Endothelial cell of umbilical vein (primary cell): ENCODE data around the gene DLGAP1. TPM values are rescaled to one million over a fixed set of nuclear protein-coding genes. Genes with fewer than 3 reads are reported as not detected.

ENCODE experiments used
- BruUV-seq: library from RNA; stranded (reverse); fragments of 400-500 nt; replicated peaks from 2 replicates; lab custom pipeline; 2021; lab: Mats Ljungman, UMichigan
- CTCF ChIA-PET: fragments of 300-600, 350-600 bp; sonication (Branson Sonifier 250); formaldehyde crosslinking; loops from one replicate; lab custom pipeline; 2021; ENCODE audit warnings: antibody characterized with exemption, inconsistent platforms; lab: Charles Lee
- POLR2A ChIA-PET: fragments of 300-600, 350-600 bp; sonication (Branson Sonifier 250); formaldehyde crosslinking; loops from one replicate; lab custom pipeline; 2021; ENCODE audit warnings: antibody characterized with exemption, inconsistent platforms; lab: Charles Lee
- DNase-seq: peaks from one replicate; pipeline ENCODE4 v3.0.0-alpha.2; 2011; ENCODE audit warnings: low read depth, low spot score
- FAIRE-seq: peaks from 2 replicates; lab custom pipeline; 2011; peaks lifted over from hg19 to GRCh38; lab: Jason Lieb, UNC
- H2AFZ ChIP-seq: 2 replicates; pipeline ENCODE4 v1.6.0; 2012; ENCODE audit warnings: low read depth, low read length, control low read depth, inconsistent platforms
- H3K27ac ChIP-seq: 2 replicates; pipeline ENCODE4 v1.5.1; 2011; ENCODE audit warnings: low read depth, mild to moderate bottlenecking, control low read depth, low read length, moderate library complexity; ENCODE audit not compliant: insufficient read depth
- H3K27me3 ChIP-seq, 2 experiments: 2 replicates each; pipeline versions ENCODE4 v1.6.0 to v1.6.1; 2011; ENCODE audit warnings: low read length in 2 of 2, mixed read lengths in 1 of 2; ENCODE audit not compliant: control insufficient read depth in 2 of 2, insufficient read depth in 2 of 2
- H3K36me3 ChIP-seq, 2 experiments: 2 replicates in 1 of 2; 3 replicates in 1 of 2; pipeline ENCODE4 v1.5.1; 2011; ENCODE audit warnings: low read length in 2 of 2, mild to moderate bottlenecking in 1 of 2, moderate library complexity in 1 of 2; ENCODE audit not compliant: control insufficient read depth in 2 of 2, insufficient read depth in 2 of 2; ENCODE audit errors: extremely low read depth in 1 of 2
- H3K4me1 ChIP-seq: 3 replicates; pipeline ENCODE4 v1.5.1; 2011; ENCODE audit warnings: mild to moderate bottlenecking, low read length; ENCODE audit not compliant: control insufficient read depth, insufficient read depth; ENCODE audit errors: extremely low read depth
- H3K4me2 ChIP-seq: 2 replicates; pipeline ENCODE4 v1.6.1; 2011; ENCODE audit warnings: low read length, control low read depth, mixed read lengths; ENCODE audit not compliant: insufficient read depth
- H3K4me3 ChIP-seq, 3 experiments: fragments of 200-600 bp in 1 of 3; sonication (generic), shearing (Covaris generic) in 1 of 3; replicated peaks in 1 of 3; 2 replicates each; pipeline ENCODE4 v1.5.1; 2011 to 2016; ENCODE audit warnings: control low read depth in 3 of 3, low read length in 3 of 3, mild to moderate bottlenecking in 2 of 3, inconsistent platforms in 1 of 3, low read depth in 1 of 3, moderate library complexity in 1 of 3; ENCODE audit not compliant: insufficient read depth in 1 of 3
- H3K79me2 ChIP-seq: 2 replicates; pipeline ENCODE4 v1.6.0; 2012; ENCODE audit warnings: low read length, inconsistent platforms; ENCODE audit not compliant: control insufficient read depth, insufficient read depth
- H3K9ac ChIP-seq: replicated peaks from 2 replicates; pipeline ENCODE3; 2011; ENCODE audit warnings: low read length, control low read depth; ENCODE audit not compliant: insufficient read depth; ENCODE audit errors: extremely low read depth
- H3K9me1 ChIP-seq: replicated peaks from 3 replicates; pipeline ENCODE4 v1.6.0; 2011; ENCODE audit warnings: mild to moderate bottlenecking, low read length; ENCODE audit not compliant: control insufficient read depth, insufficient read depth; ENCODE audit errors: extremely low read depth
- H3K9me3 ChIP-seq: replicated peaks from 2 replicates; pipeline ENCODE4 v1.5.1; 2012; ENCODE audit warnings: low read length, inconsistent platforms; ENCODE audit not compliant: control insufficient read depth, insufficient read depth
- H4K20me1 ChIP-seq: replicated peaks from 2 replicates; pipeline ENCODE3; 2011; ENCODE audit warnings: mild to moderate bottlenecking, low read length; ENCODE audit not compliant: control insufficient read depth, insufficient read depth; ENCODE audit errors: extremely low read depth
- CTCF ChIP-seq, 2 donors: IDR thresholded peaks; 1 replicate in 1 of 2; 2 replicates in 1 of 2; pipeline ENCODE4 v1.5.1; 2011; ENCODE audit warnings: low read length in 2 of 2, mild to moderate bottlenecking in 2 of 2, moderate library complexity in 2 of 2, control low read depth in 1 of 2, inconsistent platforms in 1 of 2, low read depth in 1 of 2; ENCODE audit not compliant: insufficient read depth in 1 of 2; ENCODE audit errors: extremely low read depth in 1 of 2
- EZH2 ChIP-seq: IDR thresholded peaks from 2 replicates; pipeline ENCODE4 v1.6.1; 2012; ENCODE audit warnings: borderline replicate concordance, low read depth, mild to moderate bottlenecking, moderate library complexity, low read length, inconsistent platforms; ENCODE audit not compliant: severe bottlenecking
- FOS ChIP-seq: IDR thresholded peaks from 2 replicates; pipeline ENCODE4 v1.6.1; 2011; ENCODE audit warnings: mild to moderate bottlenecking, low read length, moderate library complexity, borderline replicate concordance; ENCODE audit not compliant: insufficient read depth
- GATA2 ChIP-seq: IDR thresholded peaks from 2 replicates; pipeline ENCODE4 v1.7.0; 2011; ENCODE audit warnings: low read depth, mild to moderate bottlenecking, moderate library complexity, mixed read lengths, low read length; ENCODE audit not compliant: insufficient read length, insufficient read depth
- JUN ChIP-seq: IDR thresholded peaks from 2 replicates; pipeline ENCODE4 v1.6.1; 2011; ENCODE audit warnings: borderline replicate concordance, low read depth; ENCODE audit not compliant: insufficient read length, insufficient read depth
- MYC ChIP-seq: IDR thresholded peaks from one replicate; pipeline ENCODE4 v1.6.1; 2011; ENCODE audit warnings: mild to moderate bottlenecking, low read depth, low read length
- POLR2A ChIP-seq: IDR thresholded peaks from 2 replicates; pipeline ENCODE4 v1.6.1; 2012; ENCODE audit warnings: low read depth, mild to moderate bottlenecking, control low read depth, low read length
- POLR2AphosphoS5 ChIP-seq: IDR thresholded peaks from 2 replicates; pipeline ENCODE4 v1.6.1; 2012; ENCODE audit warnings: low read depth, mild to moderate bottlenecking, control low read depth, low read length, moderate library complexity; ENCODE audit not compliant: insufficient read depth
- dilution Hi-C: fragments of 300-500 bp; cut with MboI; formaldehyde crosslinking; loops from one replicate; pipeline ENCODE4 v1.15.0; 2019; ENCODE audit warnings: low sequenced_read_pairs; ENCODE audit not compliant: extremely low pct_ligation_motif_present
- intact Hi-C: fragments of 100-400 bp; cut with micrococcal nuclease; formaldehyde crosslinking; loops from one replicate; pipeline ENCODE4 v1.10.0; 2022
- polyA plus RNA-seq, 4 experiments: library from polyadenylated mRNA; depleted of rRNA in 3 of 4; stranded (reverse) in 3 of 4; unstranded in 1 of 4; fragments of >200 nt; gene quantifications; 2 replicates each; pipeline versions ENCODE4 v1.2.1 to v1.2.3, GENCODE V29; 2011 to 2012; ENCODE audit warnings: missing spikeins in 1 of 4
- total RNA-seq: library from RNA; stranded (reverse); gene quantifications from 2 replicates; pipeline ENCODE4 v1.2.3, GENCODE V29; 2021
- TF ChIP-seq, protein P1 (sequence below): IDR thresholded peaks from 2 replicates; pipeline ENCODE4 v1.6.1; 2011; ENCODE audit not compliant: insufficient read depth, insufficient read length

Gene DLGAP1
- total and polyA plus RNA-seq, 2 donors (not counting 3 experiments of a cell fraction or from before 2014, with no cell fraction given): 0.04 TPM; not detected in 1

DNA sequence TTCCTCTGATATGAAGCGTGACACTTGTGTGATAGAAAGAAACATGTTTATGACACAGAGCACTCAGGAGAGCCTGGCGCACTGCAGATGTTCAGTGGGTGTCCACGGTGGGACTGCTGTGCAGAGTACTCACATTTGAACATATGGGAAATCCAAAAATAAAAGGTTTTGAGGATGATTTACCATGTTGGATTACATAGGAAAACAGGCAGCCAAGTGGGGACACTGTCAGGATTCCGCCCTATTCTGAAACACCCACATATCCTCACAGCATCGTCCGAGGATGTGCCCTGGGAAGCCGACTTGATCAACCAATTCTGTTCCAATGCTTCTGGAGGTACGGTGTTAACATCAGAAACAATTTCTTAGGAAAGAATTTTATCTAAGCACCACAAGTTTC is 741.4 kb downstream of the DLGAP1 start:
- FAIRE-seq: no peak
- Histone ChIP-seq H3K9me1 (no peaks in the 10 kb centered on the region), H3K79me2 (no peaks in the 10 kb centered on the region), H3K27ac (no peak overlapping the region), H4K20me1 (no peaks in the 10 kb centered on the region), H3K4me3 (no peak overlapping the region), H2AFZ (no peak overlapping the region), H3K4me1 (peaks cover 27% of the 10 kb centered on the region), H3K4me2 (no peak overlapping the region), H3K9ac (no peak overlapping the region), H3K9me3 (no peaks in the 10 kb centered on the region), H3K36me3 (no peaks in the 10 kb centered on the region), H3K27me3 (no peaks in the 10 kb centered on the region)
- no peak for DNase-seq
- intact Hi-C loops: no loop called here
- BruUV-seq: no TSS peak
- dilution Hi-C loops: no loop called here
- POLR2A ChIA-PET: no interaction called here
- CTCF ChIA-PET: interaction anchor here (1.4 kb wide), 1 partner anchor 156 kb away, joined by 9 read pairs; no protein-coding TSS in a partner anchor
- TF ChIP-seq POLR2AphosphoS5: no peak
- TF ChIP-seq MYC: no peak
- no peak for TF ChIP-seq EZH2
- no peak for TF ChIP-seq POLR2A
- no peak for TF ChIP-seq JUN
- TF ChIP-seq GATA2: no peak
- TF ChIP-seq, protein P1, sequence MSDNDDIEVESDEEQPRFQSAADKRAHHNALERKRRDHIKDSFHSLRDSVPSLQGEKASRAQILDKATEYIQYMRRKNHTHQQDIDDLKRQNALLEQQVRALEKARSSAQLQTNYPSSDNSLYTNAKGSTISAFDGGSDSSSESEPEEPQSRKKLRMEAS: no peak
- TF ChIP-seq FOS: no peak
- TF ChIP-seq CTCF (IDR thresholded peaks at IDR 0.05; ENCODE audit: extremely low read depth in 1 of 2, insufficient read depth in 1 of 2, low read depth in 1 of 2, low read length in 2 of 2): no peak
